Ovary (tissue), 3 donors: ENCODE measurements around the gene CRTC3.
"Not testable (repeated sequence)": the region's sequence is repeated elsewhere in the genome, so short reads cannot be mapped to it uniquely, and the experiment has no call there.

Experiments used
- CTCF ChIP-seq, 3 donors: fragments of 450-650 bp in 2 of 3; fragments of 200-600 bp in 1 of 3; IDR thresholded peaks; one replicate each; pipeline versions ENCODE4 v1.5.1 to v1.8.0; 2016 to 2022; ENCODE audit warnings: antibody characterized with exemption in 3 of 3, mild to moderate bottlenecking in 1 of 3
- POLR2A ChIP-seq: fragments of 450-650 bp; IDR thresholded peaks from one replicate; pipeline ENCODE4 v1.6.1; 2017; ENCODE audit warnings: antibody characterized with exemption, mild to moderate bottlenecking, moderate library complexity
- donor health status: DM: no; HTN: no; CAD: no.

GRCh38 chr15:90670631-90671030 is 140.9 kb downstream of the CRTC3 start:
- not testable (repeated sequence) for TF ChIP-seq CTCF (IDR thresholded peaks at IDR 0.05); POLR2A
